LNCaP clone FGC (cell line): Measurements from ENCODE around the gene ZNF610.
"Not testable (repeated sequence)": the region's sequence is repeated elsewhere in the genome, so short reads cannot be mapped to it uniquely, and the experiment has no call there.

Source experiments
- DNase-seq: peaks from one replicate; pipeline ENCODE4 v3.0.0-alpha.2; 2011; ENCODE audit warnings: low read depth
- H3K4me3 ChIP-seq: 2 replicates; pipeline ENCODE4 v1.5.1; 2011; ENCODE audit warnings: mild to moderate bottlenecking, low read depth, low read length, control low read depth
- TF ChIP-seq, protein P1 (sequence below): IDR thresholded peaks from 2 replicates; pipeline ENCODE4 v1.5.1; 2012; ENCODE audit warnings: mild to moderate bottlenecking; ENCODE audit not compliant: control insufficient read depth, insufficient read depth; ENCODE audit errors: extremely low read depth

The ZNF610 gene

DNA sequence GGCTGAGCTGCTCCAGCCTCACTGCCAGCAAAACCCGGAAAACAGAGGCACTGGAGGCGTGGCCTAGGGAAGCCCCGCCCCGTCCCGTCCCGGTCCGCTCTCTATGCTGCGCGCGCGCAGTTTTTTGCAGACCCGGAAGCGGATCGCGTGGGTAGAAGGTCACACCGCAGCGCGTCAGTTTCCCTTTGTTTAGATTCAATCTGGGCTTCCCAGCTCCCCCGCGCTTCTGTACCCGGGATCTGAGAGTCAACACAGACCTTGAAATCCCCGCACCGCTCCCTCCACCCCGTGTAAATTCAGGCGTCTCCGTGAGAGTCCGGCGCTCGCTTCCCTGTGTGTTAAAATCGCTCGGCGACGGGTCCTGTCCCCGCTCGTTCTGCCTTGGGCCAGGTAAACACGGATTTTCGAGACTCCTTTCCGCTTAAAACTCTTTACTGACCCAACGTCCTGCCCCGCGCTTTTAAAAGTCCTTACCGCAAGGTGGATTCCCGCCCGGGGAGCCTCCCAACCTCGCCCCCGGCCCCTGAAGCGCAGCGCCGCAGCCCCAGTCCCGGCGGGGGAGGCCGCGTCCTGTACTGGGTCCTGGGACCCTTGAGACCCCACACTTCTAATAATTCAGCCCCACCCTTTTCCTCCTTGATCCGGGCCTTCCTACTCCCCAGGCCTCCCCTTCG, at the start of gene ZNF610:
Gene ZNF610 (plus strand): TSS at position 127 of the 674 bp plus-strand sequence. CDS start 12,930 bp downstream, outside the sequence.
- TF ChIP-seq, protein P1, sequence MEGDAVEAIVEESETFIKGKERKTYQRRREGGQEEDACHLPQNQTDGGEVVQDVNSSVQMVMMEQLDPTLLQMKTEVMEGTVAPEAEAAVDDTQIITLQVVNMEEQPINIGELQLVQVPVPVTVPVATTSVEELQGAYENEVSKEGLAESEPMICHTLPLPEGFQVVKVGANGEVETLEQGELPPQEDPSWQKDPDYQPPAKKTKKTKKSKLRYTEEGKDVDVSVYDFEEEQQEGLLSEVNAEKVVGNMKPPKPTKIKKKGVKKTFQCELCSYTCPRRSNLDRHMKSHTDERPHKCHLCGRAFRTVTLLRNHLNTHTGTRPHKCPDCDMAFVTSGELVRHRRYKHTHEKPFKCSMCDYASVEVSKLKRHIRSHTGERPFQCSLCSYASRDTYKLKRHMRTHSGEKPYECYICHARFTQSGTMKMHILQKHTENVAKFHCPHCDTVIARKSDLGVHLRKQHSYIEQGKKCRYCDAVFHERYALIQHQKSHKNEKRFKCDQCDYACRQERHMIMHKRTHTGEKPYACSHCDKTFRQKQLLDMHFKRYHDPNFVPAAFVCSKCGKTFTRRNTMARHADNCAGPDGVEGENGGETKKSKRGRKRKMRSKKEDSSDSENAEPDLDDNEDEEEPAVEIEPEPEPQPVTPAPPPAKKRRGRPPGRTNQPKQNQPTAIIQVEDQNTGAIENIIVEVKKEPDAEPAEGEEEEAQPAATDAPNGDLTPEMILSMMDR, result no peak
- peak; percentile 57 for DNase-seq
- H3K4me3 ChIP-seq, result peak within 1 kb of the TSS; percentile 83

DNA sequence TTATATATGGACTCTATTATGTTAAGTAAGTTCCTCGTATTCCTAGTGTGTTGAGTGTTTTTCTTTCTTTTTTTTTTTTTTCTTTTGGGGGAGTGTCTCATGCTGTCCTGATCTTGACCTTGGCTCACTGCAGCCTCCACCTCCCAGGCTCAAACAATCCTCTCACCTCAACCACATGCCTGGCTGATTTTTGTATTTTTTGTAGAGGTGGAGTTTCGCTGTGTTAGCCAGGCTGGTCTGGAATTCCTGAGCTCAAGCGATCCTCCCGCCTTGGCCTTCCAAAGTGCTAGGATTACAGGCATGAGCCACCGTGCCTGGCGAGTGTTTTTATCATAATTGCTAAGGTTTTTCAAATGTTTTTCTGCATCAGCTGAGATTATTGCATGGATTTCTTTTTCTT, 49.8 kb upstream of the ZNF610 start:
- TF ChIP-seq, protein P1, result no peak
- no peak for DNase-seq
- no peak overlapping the region for H3K4me3 ChIP-seq

DNA sequence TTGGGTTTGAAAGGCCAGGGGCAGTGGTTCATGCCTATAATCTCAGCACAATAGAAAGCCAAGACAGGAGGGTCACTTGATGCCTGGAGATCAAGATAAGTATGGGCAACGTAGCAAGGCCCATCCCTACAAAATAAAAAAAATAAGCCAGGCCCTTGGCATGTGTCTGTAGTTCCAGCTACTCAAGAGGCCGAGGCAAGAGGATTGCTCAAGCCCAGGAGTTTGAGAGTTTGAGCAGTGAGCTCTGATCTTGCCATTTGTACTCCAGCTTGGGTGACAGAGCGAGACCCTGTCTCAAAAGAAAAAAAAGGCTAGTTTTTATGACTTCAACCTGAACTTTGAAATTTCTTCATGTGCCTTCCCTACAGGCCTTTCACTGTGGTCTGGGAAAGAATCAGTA, 44.3 kb upstream of the ZNF610 start:
- TF ChIP-seq, protein P1, result no peak
- no peak overlapping the region for H3K4me3 ChIP-seq
- DNase-seq, result no peak

DNA sequence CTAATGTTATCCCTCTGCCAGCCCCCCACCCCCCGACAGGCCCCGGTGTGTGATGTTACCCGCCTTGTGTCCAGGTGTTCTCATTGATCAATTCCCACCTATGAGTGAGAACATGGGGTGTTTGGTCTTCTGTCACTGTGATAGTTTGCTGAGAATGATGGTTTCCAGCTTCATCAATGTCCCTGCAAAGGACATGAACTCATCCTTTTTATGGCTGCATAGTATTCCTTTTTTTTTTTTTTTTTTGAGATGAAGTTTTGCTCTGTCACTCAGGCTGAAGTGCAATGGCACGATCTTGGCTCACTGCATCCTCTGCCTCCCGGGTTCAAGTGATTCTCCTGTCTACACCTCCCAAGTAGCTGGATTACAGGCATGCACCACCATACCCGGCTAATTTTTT, 43.1 kb upstream of the ZNF610 start:
- not testable (repeated sequence) for DNase-seq, H3K4me3 ChIP-seq

DNA sequence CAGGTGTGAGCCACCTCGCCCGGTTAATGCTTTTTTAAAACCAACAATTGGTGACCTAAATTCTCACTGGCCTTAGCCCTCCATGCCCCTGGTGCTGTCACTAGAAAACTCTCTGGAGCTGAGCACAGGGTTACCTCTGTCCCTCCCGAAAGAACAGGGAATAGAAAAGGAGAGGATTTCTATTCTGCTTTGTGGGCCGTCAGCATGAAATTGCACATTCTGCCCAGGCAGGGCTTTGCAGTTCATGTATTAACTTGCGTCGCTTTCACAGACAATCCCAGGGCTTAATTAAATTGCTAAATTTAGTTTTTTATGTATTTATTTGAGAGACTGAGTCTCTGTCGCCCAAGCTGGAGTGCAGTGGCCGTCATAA, 39.7 kb upstream of the ZNF610 start:
- DNase-seq, result no peak
- H3K4me3 ChIP-seq, result peak overlapping the region; percentile 52
- TF ChIP-seq, protein P1, result no peak

DNA sequence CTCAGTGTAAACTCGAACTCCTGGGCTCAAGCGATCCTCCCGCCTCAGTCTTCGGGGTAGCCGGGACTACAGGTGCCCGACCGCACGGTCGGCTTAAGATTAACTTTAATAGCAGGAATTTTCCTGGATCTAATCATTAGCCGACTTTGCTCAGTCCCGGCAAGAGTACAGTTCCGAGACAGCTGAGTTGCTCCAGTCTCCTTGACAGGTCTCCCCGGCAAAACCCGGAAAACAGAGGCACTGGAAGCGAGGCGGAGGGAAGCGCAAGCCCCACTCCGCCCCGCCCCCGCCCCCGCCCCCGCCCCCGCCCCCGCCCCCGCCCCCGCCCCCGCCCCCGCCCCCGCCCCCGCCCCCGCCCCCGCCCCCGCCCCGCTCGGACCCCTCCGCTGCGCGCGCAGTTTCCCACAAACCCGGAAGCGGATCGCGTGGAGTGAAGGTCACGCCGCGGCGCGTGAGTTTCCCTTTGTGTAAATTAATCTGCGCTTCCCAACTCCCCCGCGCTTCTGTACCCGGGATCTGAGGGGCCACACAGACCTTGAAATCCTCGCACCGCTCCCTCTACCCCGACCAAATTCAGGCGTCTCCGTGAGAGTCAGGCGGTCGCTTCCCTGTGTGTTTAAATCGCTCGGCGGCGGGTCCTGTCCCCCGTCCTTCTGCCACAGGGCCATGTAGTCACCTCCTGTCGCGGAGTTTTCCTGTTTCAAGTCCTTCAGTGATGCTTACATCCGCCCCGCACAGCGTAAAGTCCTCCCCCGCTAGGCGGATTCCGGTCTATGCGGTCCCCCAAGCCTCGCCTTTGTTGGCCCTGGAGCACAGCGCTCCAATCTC, 39.1 kb upstream of the ZNF610 start, which contains the start of gene ZNF480:
Gene ZNF480 (plus strand): TSS at position 397 of the 828 bp plus-strand sequence. CDS start 3,244 bp downstream, outside the sequence.
- peak within 1 kb of the TSS; percentile 92 for H3K4me3 ChIP-seq
- TF ChIP-seq, protein P1, result no peak

DNA sequence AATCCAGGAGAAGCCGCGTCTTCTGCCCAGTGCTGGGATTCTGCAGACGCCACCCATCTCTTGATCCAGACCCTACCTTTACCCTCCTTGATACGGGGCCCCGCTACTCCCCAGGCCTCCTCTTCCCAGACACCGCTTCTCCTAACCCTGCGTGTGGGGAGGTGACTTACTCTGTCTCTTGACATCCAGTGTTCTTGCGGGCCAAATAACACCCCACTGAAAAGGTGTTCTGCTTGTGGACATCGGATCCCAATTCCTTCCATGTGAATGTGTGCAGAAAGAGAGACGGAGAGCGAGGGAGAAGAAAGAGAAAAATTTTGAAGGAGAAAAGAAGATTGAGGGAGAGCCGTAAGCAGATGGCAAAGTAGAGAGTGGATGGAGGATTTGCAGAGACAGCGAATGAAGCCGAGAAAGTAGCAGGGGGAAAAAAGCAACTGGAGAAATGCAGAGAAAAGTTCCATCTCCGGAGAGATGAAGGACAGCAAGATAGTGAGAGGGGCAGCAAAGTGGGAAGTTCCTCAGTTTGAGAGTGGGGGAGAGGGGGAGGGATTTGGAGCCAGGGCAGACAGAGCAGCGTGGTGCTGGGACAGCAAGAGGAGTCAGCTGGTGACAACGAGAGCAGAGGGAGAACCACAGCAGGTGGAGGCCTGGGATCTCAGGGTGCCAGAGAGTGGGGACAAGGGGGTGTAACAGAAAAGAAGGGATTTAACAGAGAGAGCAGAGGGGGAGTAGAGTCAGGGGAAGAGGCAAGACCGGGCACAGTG, 38.3 kb upstream of the ZNF610 start:
- no peak for DNase-seq
- H3K4me3 ChIP-seq, result peak overlapping the region; percentile 92
- TF ChIP-seq, protein P1, result no peak

More for the DNA sequence above, 39.1 kb upstream of the ZNF610 start, which contains the start of gene ZNF480:
- peak; percentile 38 for DNase-seq
